HG03135 (cell line): Measurements from ENCODE around the gene PRPH.
"Not testable (repeated sequence)": the region's sequence is repeated elsewhere in the genome, so short reads cannot be mapped to it uniquely, and the experiment has no call there.

Experiments used
- ATAC-seq: cut with Tn5 transposase; IDR thresholded peaks from one replicate; pipeline ENCODE4 v1.9.1; 2021; ENCODE audit warnings: mild to moderate bottlenecking, moderate library complexity; ENCODE audit not compliant: unreplicated experiment

PRPH gene

DNA sequence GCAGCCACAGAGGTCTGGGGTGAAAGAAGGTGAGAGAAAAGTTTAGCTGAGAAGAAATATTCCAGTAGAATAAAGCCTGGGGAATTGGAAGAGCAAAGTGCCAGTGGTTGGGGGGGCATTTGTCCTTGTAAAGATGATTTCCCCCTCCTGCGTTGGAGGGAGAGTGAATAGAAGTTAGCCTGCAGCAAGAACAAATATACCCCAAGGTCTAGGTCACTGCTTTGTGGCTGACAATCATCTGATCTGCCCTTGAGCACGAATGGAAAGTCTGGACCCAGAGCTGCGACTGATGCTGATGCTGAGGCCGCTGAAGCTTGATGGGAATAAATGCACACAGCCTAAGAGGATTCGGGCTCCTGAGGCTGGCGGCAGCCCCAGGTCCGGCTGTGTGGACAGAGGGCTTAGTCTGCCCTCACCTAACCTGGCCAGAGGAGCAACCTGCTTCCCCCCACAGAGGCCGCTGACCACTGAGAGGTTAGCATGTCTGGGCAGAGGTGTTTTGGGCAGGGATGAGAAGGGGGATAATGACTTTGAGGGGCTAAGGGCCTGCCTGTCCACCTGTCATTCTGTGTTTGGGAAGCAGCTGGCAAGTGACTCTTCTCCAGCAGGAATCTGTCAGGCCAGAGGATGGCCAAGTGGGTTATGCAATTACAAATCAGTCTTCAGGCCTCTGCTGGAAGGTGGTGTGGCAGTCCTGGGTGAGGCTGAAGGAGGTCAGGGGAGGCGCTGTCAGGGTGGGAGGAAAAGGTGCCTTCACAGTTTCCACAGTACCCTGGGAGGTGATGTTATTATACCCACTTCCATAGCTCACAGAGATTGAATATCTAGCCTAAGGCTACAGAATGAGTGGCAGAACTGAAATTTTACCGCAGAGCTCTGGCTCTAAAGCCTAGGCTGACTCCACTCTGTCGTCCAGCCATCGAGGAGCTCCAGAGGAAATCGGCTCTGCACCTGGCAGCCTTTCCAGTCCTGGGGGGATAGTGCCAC lies 18.4 kb upstream of the PRPH start:
- no peak for ATAC-seq

DNA sequence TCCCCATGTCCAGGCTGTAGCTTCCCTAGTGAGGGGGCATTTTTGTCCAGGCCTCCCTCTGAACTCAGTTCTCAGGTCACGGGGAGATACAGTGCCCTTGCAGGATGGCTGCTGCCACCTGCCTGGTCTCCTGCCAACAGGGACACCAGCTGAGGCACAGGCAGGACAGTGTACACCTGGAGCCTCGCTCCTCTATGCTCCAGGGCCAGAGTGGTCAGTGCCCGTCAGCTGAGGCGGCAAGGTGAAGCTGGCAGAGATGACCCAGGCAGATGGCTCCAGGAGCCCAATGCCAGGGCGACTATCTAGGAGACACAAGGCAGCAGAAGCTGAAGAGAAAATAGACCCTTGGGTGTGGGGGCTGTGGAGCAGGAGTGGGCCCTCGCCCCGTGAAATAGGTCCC lies 17.5 kb upstream of the PRPH start:
- ATAC-seq = no peak

GRCh38 chr12:49279706-49280159 lies 15.2 kb upstream of the PRPH start:
- ATAC-seq = no peak

DNA sequence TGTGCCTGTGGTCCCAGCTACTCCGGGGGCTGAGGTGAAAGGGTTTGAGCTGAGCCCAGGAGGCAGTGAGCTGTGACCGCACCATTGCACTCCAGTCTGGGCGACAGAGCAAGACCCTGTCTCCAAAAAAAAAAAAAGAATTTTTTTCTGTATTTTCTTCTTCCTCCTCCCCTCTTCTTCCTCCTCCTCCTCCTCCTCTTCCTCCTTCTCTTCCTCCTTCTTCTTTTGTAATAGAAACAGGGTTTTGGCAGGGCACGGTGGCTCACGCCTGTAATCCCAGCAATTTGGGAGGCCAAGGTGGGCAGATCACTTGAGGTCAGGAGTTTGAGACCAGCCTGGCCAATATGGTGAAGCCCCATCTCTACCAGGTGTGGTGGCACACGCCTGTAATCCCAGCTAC lies 14.4 kb upstream of the PRPH start:
- not testable (repeated sequence) for ATAC-seq

- no peak for ATAC-seq
Observed at GRCh38 chr12:49282302-49282701, 12.6 kb upstream of the PRPH start.

DNA sequence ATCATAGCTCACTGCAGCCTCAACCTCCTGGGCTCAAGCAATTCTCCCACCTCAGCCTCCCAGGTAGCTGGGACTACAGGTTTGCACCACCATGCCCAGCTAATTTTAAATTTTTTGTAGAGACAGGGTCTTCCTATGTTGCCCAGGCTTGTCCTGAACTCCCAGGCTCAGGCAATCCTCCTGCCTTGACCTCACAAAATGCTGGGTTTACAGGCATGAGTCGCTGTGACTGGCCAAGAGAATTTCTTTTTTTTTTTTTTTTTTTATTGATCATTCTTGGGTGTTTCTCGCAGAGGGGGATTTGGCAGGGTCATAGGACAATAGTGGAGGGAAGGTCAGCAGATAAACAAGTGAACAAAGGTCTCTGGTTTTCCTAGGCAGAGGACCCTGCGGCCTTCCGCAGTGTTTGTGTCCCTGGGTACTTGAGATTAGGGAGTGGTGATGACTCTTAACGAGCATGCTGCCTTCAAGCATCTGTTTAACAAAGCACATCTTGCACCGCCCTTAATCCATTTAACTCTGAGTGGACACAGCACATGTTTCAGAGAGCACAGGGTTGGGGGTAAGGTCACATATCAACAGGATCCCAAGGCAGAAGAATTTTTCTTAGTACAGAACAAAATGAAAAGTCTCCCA lies 12.1 kb upstream of the PRPH start:
- not testable (repeated sequence) for ATAC-seq

DNA sequence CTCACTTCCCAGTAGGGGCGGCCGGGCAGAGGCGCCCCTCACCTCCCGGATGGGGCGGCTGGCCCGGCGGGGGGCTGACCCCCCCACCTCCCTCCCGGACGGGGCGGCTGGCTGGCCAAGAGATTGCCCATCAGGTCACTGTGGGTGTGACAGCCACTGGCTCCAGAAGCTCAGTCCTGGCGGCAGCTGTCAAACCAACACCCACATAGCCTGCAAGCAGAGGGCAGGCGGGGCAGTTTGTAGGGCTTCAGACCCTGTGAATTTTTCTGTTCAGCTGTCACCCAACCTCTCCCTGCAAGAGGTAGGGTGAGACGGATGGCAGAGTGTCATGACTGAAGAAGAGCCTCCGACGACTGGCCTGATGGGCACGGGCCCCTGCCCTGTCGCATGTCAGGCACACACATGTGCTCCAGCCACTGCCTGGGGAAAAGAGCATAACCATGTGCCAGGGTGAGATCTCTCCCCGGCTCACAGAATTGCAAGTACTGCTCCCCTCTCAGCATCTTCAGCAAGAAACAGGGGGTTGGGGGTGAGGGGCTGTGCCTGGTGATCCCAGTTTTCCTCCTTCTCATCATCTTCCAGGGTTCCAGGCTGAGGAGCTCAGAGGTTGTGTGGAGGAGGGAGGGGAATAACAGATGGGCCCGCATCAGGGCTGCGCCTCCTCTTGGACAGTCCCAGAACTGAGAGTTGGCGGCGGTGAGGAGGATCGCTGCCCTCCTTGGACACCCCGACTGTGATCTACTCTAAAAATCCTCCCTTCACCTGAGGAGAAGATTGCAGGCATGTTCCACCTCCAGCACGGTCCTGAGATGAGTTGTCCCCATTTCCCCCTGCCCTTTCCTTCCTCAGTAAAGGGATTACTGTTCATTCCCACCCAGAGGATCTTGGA lies 11.2 kb upstream of the PRPH start:
- no peak for ATAC-seq

DNA sequence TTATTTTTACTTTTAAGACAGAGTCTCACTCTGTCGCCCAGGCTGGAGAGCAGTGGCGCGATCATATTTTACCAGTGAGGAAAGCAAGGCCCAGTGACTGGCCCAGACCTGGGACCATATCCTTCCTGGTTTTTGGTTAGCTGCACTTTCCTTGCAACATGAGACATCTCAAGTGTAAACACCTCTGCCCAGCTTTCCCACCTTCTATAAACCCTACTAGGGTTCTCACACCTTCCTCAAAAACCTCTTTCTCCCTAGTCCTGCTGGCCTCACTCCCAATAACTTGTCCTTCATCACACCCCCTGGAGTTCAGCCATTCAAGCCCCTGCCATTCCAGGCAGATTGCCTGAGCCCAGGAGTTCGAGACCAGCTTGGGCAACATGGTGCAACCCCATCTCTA lies 10.3 kb upstream of the PRPH start:
- ATAC-seq = no peak

GRCh38 chr12:49287876-49288275 lies 7.1 kb upstream of the PRPH start:
- no peak for ATAC-seq

DNA sequence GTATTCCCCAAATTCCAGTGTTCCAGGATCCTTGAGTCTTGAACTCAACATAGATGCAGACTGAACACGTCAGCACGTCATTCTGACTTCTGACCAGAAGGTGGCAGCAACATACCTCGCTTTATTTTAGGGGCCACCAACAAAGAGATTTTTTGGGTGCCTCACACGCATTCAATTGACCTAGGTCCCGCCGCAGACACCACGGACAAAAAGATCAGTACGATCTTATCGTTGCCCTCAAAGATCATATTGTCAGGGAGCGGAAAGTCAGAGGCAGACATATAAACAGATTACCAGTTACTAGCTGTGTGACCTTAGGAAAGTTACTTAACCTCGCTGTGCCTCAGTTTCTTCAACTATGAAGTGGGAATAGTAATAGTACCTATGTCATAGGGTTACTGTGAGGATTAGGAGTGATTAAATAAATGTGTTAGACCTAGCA lies 6.5 kb upstream of the PRPH start:
- ATAC-seq = no peak

DNA sequence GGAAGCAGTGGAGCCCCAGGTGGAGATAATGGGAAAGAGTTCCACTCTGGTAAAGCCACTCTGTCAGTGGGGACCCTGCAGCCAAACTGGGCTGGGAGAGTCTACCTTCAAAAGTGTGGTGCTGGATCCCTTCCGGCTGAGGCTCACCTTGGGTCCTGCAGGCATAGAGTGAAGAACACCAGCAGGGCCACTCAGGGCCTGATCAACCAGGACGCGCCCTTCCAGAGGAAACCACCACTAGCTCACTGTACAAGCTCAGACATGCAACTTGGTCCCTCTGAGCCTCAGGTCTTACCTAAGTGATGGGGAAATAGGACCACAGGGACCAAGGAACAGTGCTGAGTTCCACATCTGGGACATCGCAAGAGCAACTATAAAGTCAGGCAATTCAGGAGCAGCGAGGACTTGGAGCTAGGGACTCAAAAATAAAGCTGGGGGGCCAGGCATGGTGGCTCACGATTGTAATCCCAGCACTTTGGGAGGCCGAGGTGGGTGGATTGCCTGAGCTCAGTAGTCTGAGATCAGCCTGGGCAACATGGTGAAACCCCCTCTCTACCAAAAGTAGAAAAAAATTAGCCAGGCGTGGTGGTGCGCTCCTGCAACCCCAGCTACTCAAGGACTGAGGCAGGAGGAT lies 5.9 kb upstream of the PRPH start:
- no peak for ATAC-seq

- ATAC-seq = no peak
Observed at GRCh38 chr12:49292729-49293055, 2.3 kb upstream of the PRPH start.

DNA sequence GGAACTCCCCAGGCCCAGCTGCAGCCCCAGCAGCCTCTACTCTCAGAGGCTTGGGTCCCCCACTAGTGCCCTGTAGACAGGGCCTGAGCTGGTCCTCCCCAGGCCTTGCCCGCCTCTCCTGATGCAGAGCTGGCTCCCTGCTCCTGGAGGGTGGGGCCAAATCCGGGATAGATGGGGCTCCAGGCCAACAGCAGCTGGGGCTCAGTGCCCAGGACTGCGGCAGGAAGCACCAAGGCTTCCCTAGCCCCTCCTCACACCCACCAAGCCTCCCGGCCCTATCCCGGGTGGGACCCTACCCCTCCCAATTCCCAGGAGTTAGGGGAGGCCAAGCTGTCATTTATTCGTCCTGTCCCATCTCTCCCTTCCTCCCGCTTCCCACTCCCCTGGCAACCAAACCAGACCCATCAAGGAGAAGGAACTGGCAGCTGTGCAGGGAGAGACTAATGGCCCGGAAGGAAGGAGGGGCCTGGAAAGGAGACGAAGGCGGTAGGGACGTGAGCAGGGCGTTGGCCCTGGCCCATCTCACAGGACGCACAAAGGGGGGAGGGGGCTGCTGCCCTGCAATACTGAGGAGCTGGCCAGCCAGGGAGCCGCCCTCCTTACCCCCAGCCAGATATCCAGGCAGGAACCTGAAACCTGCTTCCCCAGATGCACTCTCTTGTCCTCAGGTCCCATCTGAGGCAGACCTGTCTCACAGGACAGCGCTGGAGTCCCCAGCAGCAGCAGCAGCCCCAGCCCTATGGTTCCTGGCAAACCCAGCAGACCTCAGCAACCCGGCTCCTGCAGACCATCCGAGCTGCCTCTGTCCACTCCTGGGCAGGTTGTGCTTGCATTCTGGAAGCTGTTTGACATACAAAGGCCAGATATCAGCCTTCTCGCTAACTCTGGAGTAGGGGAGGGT lies 1.6 kb upstream of the PRPH start:
- no peak for ATAC-seq

DNA sequence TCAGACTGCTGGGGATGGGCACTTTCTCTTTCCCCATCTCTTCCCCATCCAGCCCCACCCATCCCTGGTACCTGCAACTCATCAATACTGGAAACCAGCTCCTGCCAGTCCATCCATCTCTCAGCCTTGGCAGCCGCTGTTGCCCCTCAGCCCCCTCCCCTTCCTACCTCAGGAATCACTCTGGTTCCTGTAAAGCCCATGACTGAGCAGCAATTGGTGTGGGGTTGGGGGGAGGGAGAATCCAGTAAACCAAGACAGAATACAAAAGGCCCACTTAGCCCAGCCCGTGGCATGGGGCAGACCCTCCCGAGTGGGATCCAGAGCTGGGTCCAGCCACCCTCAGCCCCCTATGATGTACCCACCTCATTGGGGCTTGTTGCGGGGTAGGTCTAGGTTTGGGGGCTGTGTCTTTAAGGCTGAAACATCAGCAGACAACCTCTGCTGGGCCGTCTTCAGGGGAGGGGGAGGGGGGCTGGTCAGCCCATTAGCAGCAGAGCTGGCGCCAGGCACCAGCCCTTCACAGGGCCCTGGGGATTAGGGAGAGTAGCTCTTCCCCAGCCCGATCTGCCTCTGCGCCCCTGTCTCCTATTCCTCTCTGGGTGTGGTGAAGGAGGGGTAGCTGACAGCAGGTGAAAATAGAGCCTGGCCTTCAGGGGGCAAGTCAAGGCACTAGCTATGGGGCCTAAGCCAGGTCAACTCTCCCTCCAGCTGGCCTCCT lies 702 bp upstream of the PRPH start:
- no peak for ATAC-seq

GRCh38 chr12:49294804-49295081 lies 204 bp upstream of the PRPH start:
- no peak for ATAC-seq

GRCh38 chr12:49296034-49296835 lies 1.3 kb downstream of the PRPH start:
- no peak for ATAC-seq

DNA sequence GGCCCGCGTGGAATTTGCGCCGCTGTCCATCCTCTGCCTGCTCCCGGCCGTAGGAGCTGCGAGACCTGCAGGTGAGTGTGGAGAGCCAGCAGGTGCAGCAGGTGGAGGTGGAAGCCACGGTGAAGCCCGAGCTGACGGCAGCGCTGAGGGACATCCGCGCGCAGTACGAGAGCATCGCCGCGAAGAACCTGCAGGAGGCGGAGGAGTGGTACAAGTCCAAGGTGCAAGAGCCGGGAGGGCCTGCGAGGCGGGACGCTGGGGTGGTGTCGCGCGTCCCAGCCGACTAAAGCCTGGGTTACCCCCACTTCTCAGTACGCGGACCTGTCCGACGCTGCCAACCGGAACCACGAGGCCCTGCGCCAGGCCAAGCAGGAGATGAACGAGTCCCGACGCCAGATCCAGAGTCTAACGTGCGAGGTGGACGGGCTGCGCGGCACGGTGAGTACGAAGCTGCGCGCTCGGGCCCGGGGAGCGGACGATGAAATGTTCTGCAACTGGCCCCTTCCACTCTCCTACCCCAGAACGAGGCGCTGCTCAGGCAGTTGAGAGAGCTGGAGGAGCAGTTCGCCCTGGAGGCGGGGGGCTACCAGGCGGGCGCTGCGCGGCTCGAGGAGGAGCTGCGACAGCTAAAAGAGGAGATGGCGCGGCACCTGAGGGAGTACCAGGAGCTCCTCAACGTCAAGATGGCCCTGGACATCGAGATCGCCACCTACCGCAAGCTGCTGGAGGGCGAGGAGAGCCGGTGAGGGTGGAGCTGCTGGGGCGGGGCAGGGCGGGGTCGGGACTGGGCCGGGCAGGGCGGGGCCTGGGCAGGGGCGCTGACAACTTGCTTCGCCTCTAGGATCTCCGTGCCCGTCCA lies 2.1 kb downstream of the PRPH start:
- no peak for ATAC-seq

- no peak for ATAC-seq
Observed at GRCh38 chr12:49297695-49298060, 2.7 kb downstream of the PRPH start.
